Measurements from ENCODE around the gene PLBD1.

Gene PLBD1

DNA sequence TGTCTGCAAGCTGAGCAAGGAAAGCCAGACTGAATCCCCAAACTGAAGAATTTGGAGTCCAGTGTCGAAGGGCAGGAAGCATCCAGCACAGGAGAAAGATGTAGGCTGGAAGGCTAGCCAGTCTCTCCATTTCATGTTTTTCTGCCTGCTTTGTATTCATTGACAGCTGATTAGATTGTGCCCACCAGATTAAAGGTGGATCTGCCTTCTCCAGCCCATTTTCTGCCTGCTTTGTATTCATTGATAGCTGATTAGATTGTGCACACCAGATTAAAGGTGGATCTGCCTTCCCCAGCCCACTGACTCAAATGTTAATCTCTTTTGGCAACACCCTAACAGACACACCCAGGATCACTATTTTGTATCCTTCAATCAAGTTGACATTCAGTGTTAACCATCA is 85.3 kb downstream of the PLBD1 start:
- no peak for DNase-seq

- DNase-seq: no peak
Observed at GRCh38 chr12:14481201-14481600, 86.5 kb downstream of the PLBD1 start.

- no peak for DNase-seq
Observed at GRCh38 chr12:14479004-14479403, 88.7 kb downstream of the PLBD1 start.

- DNase-seq: no peak
Observed at GRCh38 chr12:14473707-14474287, 93.9 kb downstream of the PLBD1 start.

DNA sequence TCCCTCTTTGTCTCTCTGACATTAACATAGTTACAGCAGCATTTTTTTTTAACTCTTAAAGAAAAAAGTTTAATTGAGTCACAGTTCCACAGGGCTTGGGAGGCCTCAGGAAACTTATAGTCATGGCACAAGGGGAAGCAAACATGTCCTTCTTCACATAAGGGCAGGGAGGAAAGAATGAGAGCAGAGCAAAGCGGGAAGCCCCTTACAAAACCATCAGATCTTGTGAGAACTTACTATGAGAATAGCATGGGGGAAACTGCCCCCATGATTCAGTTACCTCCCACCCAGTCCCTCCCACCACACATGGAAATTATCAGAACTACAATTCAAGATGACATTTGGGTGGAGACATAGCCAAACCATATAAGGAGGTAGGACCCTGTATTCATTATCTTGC is 96.2 kb downstream of the PLBD1 start:
- DNase-seq: peak in 1 of 2 experiments; percentile 18

DNA sequence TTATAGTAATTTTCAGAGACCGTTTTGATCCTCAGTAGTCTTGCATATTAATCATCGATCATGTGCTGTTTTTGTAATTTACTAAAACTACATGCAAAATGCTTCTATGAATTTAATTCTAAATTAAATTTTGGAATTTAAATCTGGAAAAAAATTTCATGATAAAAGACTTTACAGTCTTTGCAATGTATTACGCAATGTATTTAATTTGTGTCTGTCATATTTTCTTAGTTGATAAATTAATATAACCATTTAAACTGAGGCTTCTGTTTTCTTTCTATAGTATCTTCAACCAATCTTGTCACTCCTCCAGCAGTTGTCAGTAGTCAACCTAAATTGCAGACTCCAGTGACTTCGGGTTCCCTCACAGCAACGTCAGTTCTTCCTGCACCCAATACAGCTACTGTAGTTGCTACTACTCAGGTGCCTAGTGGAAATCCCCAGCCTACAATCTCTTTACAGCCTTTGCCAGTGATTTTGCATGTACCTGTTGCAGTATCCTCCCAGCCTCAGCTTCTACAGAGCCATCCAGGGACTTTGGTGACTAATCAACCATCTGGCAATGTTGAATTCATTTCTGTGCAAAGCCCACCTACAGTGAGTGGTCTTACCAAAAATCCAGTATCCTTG is 107.4 kb downstream of the PLBD1 start:
- DNase-seq: no peak

- peak in 1 of 2 experiments; percentile 15 for DNase-seq
Observed at GRCh38 chr12:14454098-14454907, 113.4 kb downstream of the PLBD1 start.
